Measurements from ENCODE around the gene GIT2. TPM values are rescaled to one million over a fixed set of nuclear protein-coding genes. Genes with fewer than 3 reads are reported as not detected.
"Not testable (repeated sequence)": the region's sequence is repeated elsewhere in the genome, so short reads cannot be mapped to it uniquely, and the experiment has no call there.

Gene GIT2
- total and polyA plus RNA-seq, 2 experiments from 2014 or later = 15.8 to 20.9 TPM

DNA sequence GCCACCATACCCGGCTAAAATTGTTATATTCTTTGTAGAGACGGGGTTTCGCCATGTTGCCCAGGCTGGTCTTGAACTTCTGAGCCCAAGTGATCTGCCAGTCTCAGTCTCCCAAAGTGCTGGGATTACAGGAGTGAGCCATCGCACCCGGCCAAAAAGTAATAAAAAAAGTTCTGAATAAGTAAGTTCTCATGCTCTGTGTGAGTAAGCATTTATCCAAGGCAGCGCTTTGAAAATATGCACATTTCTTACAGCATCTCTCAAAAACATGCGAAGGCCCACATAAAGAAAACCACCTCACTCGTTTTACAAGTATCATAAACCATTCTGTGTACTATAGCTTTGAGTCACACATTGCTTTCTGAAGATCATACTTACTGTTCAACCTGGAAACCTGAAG is 8.6 kb downstream of the GIT2 start (continued):
- TF ChIP-seq, protein P1, sequence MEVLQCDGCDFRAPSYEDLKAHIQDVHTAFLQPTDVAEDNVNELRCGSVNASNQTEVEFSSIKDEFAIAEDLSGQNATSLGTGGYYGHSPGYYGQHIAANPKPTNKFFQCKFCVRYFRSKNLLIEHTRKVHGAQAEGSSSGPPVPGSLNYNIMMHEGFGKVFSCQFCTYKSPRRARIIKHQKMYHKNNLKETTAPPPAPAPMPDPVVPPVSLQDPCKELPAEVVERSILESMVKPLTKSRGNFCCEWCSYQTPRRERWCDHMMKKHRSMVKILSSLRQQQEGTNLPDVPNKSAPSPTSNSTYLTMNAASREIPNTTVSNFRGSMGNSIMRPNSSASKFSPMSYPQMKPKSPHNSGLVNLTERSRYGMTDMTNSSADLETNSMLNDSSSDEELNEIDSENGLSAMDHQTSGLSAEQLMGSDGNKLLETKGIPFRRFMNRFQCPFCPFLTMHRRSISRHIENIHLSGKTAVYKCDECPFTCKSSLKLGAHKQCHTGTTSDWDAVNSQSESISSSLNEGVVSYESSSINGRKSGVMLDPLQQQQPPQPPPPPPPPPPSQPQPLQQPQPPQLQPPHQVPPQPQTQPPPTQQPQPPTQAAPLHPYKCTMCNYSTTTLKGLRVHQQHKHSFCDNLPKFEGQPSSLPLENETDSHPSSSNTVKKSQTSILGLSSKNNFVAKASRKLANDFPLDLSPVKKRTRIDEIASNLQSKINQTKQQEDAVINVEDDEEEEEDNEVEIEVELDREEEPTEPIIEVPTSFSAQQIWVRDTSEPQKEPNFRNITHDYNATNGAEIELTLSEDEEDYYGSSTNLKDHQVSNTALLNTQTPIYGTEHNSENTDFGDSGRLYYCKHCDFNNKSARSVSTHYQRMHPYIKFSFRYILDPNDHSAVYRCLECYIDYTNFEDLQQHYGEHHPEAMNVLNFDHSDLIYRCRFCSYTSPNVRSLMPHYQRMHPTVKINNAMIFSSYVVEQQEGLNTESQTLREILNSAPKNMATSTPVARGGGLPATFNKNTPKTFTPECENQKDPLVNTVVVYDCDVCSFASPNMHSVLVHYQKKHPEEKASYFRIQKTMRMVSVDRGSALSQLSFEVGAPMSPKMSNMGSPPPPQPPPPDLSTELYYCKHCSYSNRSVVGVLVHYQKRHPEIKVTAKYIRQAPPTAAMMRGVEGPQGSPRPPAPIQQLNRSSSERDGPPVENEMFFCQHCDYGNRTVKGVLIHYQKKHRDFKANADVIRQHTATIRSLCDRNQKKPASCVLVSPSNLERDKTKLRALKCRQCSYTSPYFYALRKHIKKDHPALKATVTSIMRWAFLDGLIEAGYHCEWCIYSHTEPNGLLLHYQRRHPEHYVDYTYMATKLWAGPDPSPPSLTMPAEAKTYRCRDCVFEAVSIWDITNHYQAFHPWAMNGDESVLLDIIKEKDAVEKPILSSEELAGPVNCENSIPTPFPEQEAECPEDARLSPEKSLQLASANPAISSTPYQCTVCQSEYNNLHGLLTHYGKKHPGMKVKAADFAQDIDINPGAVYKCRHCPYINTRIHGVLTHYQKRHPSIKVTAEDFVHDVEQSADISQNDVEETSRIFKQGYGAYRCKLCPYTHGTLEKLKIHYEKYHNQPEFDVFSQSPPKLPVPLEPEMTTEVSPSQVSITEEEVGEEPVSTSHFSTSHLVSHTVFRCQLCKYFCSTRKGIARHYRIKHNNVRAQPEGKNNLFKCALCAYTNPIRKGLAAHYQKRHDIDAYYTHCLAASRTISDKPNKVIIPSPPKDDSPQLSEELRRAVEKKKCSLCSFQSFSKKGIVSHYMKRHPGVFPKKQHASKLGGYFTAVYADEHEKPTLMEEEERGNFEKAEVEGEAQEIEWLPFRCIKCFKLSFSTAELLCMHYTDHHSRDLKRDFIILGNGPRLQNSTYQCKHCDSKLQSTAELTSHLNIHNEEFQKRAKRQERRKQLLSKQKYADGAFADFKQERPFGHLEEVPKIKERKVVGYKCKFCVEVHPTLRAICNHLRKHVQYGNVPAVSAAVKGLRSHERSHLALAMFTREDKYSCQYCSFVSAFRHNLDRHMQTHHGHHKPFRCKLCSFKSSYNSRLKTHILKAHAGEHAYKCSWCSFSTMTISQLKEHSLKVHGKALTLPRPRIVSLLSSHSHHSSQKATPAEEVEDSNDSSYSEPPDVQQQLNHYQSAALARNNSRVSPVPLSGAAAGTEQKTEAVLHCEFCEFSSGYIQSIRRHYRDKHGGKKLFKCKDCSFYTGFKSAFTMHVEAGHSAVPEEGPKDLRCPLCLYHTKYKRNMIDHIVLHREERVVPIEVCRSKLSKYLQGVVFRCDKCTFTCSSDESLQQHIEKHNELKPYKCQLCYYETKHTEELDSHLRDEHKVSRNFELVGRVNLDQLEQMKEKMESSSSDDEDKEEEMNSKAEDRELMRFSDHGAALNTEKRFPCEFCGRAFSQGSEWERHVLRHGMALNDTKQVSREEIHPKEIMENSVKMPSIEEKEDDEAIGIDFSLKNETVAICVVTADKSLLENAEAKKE (CRISPR knock-in tag; IDR thresholded peaks at IDR 0.05) = no peak
- TF ChIP-seq POLR2AphosphoS5 (IDR thresholded peaks at IDR 0.05; ENCODE audit: low read depth) (no peak), JUNB (IDR thresholded peaks at IDR 0.05; ENCODE audit: unreplicated experiment) (no peak), ZNF331 (CRISPR knock-in tag; IDR thresholded peaks at IDR 0.05; ENCODE audit: low read depth) (no peak)

DNA sequence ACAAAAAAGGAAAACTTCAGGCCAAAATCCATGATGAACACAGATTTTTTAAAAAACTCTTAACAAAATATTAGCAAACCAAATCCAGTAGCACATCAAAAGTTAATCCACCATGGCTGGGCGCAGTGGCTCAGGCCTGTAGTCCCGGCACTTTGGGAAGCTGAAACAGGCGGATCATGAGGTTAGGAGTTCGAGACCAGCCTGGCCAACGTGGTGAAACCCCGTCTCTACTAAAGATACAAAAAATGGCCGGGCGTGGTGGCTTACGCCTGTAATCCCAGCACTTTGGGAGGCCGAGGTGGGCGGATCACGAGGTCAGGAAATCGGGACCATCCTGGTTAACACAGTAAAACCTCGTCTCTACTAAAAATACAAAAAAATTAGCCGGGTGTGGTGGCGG is 9.9 kb downstream of the GIT2 start:
- H3K36me3 Mint-ChIP-seq (ENCODE audit: low read depth) = peaks cover 42% of the 10 kb centered on the region
- H3K4me1 Mint-ChIP-seq; H3F3A ChIP-seq (replicated peaks; ENCODE audit: low read depth); H3K27me3 Mint-ChIP-seq (ENCODE audit: insufficient read depth, low read depth, poor library complexity); H3K9me3 Mint-ChIP-seq; H3K9me2 ChIP-seq (ENCODE audit: insufficient read depth); H3K27ac ChIP-seq (ENCODE audit: low read depth); H3K4me2 ChIP-seq; DNase-seq (ENCODE audit: low spot score); H2AFZ ChIP-seq; ATAC-seq; H3K4me3 ChIP-seq; H3K27ac Mint-ChIP-seq; H4K20me1 ChIP-seq (replicated peaks; ENCODE audit: insufficient read depth); H3K4me3 Mint-ChIP-seq; H3K79me2 ChIP-seq (replicated peaks; ENCODE audit: insufficient read depth); H3K4me1 ChIP-seq (ENCODE audit: insufficient read depth); H3K27me3 ChIP-seq (ENCODE audit: insufficient read depth): not testable (repeated sequence)
- H3K36me3 ChIP-seq (ENCODE audit: insufficient read depth) = peaks cover 13% of the 10 kb centered on the region

Data from GM23338 (cell line).